Activated T-cell treated with anti-CD3 and anti-CD28 coated beads, Interleukin-2, amount 50 U/mL, for 4 hours (primary cell): Measurements from ENCODE around the gene LAMA4. TPM values are rescaled to one million over a fixed set of nuclear protein-coding genes. Genes with fewer than 3 reads are reported as not detected.
A peak's percentile ranks its signal among the peaks of the same experiment; 100 is the strongest.
"Not testable (repeated sequence)": the region's sequence is repeated elsewhere in the genome, so short reads cannot be mapped to it uniquely, and the experiment has no call there.

ENCODE experiments used
- ATAC-seq, 2 donors: fragments of 200-7000 bp; cut with Tn5 transposase; one replicate each; pipeline ENCODE4 v1.10.0; 2021
- DNase-seq: peaks from one replicate; pipeline ENCODE4 v3.0.0-alpha.2; 2020
- H3K27me3 Mint-ChIP-seq: one replicate; pipeline ENCODE4 v1.8.0; 2021; ENCODE audit warnings: low read depth, mixed read lengths
- H3K36me3 Mint-ChIP-seq: one replicate; pipeline ENCODE4 v1.8.0; 2022; ENCODE audit warnings: mixed read lengths; ENCODE audit not compliant: insufficient read depth
- H3K4me1 Mint-ChIP-seq: one replicate; pipeline ENCODE4 v1.8.0; 2021; ENCODE audit warnings: low read depth, mixed read lengths
- H3K4me3 Mint-ChIP-seq: one replicate; pipeline ENCODE4 v1.8.0; 2021; ENCODE audit warnings: mild to moderate bottlenecking, moderate library complexity, mixed read lengths
- H3K9me3 Mint-ChIP-seq: one replicate; pipeline ENCODE4 v1.8.0; 2021; ENCODE audit warnings: mixed read lengths
- total RNA-seq, 3 donors: library from RNA; stranded (reverse); gene quantifications; one replicate each; pipeline ENCODE4 v1.2.1, GENCODE V29; 2021

The LAMA4 gene
- total RNA-seq, 3 donors from 2014 or later = 0.30 to 0.34 TPM; not detected in 1

DNA sequence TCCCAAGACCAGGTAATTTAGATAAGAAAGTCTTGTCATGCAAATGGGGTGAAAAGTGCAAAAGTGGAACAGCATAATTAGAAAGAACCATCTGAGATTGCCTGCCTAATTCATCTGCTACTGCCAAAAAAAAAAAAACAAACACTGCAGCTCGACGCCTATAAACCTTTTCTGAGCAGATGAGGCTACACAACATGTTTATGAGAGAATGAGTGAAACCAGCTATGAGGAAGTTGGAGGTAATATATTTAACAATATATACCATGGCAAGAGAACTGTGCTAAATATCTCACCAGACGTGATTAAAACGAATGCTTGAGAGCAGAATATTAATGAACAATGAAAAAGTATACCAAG is 50.0 kb downstream of the LAMA4 start:
- Mint-ChIP-seq H3K4me1 (no peaks in the 10 kb centered on the region), H3K27me3 (peaks cover 32% of the 10 kb centered on the region), H3K4me3 (no peak overlapping the region), H3K36me3 (no peaks in the 10 kb centered on the region), H3K9me3 (peaks cover 3% of the 10 kb centered on the region)
- DNase-seq = no peak
- no peak for ATAC-seq

DNA sequence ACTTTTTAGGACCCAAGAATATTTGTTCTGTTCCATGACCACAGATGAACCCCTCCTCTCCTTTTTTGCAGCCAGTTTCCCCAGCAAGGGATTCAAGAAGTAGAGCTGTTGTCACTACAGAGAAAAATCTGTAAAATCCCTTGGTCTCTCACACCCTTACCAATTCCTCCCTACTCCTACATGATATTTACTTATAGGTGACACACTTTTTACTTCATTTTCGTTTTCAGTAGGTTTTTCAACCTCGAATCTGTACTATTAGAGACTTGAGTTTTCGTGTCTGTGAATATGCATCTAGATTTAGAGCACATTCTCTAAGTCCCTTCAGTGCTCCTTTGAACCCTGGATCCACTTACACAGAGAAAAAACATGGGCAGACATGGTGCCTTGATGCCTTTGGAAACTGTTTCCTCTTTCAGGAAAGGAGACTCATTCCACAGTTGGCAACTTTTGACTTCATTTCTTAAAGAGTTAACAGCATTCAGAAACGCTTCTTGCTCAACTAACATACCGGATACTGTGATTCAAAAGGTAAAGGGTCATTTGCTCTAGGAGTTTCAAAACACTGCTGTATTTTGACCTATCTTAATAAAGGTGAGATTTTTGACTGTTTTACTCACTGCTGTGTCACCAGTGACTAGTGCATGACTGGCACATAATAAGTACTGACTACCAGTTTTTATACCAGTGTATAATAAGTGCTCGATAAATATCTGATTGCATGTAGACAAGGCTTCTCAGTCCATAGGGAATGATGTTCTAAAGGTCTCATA is 50.6 kb downstream of the LAMA4 start:
- Mint-ChIP-seq H3K36me3 (no peaks in the 10 kb centered on the region), H3K9me3 (peaks cover 3% of the 10 kb centered on the region), H3K4me3 (no peak overlapping the region), H3K27me3 (peaks cover 34% of the 10 kb centered on the region), H3K4me1 (no peaks in the 10 kb centered on the region)
- DNase-seq (no peak), ATAC-seq (peak in 1 of 2 donors; percentile 93)

DNA sequence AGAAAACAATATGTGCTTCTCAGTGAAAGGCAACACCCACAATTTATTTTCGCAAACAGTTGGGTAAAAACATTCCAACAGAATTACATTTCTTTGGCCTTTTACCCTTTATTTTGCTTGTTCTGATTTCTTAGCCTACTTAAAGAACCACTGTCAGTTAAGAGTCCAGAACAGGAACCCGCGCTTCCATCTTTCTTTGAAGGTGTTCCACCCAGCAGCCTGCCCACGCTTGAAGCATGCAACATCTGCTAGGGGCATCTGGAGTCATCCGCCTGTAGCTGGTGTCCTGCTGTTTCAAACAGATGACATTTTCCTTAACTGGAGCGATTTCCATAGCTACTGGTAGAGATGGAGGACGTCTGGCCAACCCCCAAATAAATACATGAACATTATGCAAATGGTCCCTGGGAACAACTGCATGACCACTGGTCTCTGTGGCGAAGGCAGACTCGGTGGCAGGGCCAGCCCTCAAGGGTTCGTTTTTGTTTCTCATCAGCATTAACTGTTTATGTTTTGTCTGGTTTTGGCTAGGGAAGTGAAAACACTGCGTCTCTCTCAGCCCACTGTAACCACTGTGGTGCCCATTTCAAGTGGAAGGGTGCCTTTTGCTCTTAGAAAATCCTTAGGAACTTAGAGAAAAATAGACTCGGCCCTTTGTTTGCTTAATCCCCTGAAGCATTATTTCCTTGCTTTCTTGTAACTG is 51.6 kb downstream of the LAMA4 start:
- H3K4me1 Mint-ChIP-seq = no peaks in the 10 kb centered on the region
- H3K36me3 Mint-ChIP-seq = no peaks in the 10 kb centered on the region

DNA sequence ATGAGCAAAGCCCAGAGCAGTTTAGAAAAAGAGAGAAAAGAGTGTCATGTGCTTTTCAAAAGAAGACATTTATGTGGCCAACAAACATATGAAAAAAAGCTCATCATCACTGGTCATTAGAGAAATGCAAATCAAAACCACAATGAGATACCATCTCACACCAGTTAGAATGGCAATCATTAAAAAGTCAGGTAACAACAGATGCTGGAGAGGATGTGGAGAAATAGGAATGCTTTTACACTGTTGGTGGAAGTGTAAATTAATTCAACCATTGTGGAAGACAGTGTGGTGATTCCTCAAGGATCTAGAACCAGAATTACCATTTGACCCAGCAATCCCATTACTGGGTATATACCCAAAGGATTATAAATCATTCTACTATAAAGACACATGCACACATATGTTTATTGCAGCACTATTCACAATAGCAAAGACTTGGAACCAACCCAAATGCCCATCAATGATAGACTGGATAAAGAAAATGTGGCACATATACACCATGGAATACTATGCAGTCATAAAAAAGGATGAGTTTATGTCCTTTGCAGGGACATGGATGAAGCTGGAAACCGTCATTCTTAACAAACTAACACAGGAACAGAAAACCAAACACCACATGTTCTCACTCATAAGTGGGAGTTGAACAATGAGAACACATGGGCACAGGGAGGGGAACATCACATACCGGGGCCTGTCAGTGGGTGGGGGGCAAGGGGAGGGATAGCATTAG is 54.0 kb downstream of the LAMA4 start:
- H3K4me1 Mint-ChIP-seq, ATAC-seq, H3K4me3 Mint-ChIP-seq, H3K9me3 Mint-ChIP-seq, H3K36me3 Mint-ChIP-seq, DNase-seq: not testable (repeated sequence)
- H3K27me3 Mint-ChIP-seq = peaks cover 31% of the 10 kb centered on the region

More for the DNA sequence above, 51.6 kb downstream of the LAMA4 start:
- Mint-ChIP-seq H3K9me3 (peaks cover 3% of the 10 kb centered on the region), H3K27me3 (peaks cover 34% of the 10 kb centered on the region), H3K4me3 (no peak overlapping the region)
- ATAC-seq = no peak
- no peak for DNase-seq

DNA sequence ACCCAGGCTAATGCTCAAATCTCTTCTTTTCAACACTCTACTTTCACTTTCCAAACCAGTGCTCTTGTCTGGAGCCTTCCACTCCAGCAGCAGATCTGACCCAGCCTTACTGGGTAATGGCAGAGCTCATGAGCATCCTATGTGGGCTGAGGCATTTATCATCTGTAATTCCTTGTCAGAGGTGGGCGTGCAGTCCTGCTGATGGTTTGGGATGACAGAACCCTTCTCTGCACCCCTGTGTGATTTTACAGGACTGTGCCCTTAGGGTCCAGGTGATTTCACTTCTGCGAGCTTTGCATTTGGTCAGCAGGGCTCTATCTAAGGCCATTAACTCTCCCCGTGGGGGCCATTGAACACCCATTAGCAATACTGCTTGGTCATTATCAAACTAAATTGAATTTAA is 55.4 kb downstream of the LAMA4 start:
- H3K36me3 Mint-ChIP-seq = no peaks in the 10 kb centered on the region
- no peak for DNase-seq
- H3K9me3 Mint-ChIP-seq = peaks cover 3% of the 10 kb centered on the region
- H3K4me1 Mint-ChIP-seq = no peaks in the 10 kb centered on the region
- H3K27me3 Mint-ChIP-seq = peaks cover 27% of the 10 kb centered on the region
- no peak overlapping the region for H3K4me3 Mint-ChIP-seq
- ATAC-seq = no peak

DNA sequence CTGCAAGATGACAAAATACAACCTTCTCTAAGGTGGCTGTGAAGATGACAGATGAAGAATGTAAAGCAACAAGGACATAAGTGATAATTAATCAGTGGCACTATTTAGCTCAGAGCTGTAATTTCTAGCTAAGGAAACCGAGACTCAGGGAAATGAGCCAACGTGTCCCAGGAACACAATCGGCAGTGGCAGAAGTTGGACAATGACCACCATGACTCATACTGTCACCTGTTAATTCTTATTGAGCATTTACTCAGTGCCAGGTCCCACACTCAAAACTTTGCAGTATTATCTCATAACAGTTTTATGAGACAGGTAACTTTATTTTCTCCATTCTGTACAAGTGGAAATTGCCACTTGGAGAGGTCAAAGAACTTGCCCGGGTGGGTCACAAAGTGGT is 55.8 kb downstream of the LAMA4 start:
- H3K4me1 Mint-ChIP-seq = no peaks in the 10 kb centered on the region
- no peak overlapping the region for H3K4me3 Mint-ChIP-seq
- ATAC-seq = no peak

DNA sequence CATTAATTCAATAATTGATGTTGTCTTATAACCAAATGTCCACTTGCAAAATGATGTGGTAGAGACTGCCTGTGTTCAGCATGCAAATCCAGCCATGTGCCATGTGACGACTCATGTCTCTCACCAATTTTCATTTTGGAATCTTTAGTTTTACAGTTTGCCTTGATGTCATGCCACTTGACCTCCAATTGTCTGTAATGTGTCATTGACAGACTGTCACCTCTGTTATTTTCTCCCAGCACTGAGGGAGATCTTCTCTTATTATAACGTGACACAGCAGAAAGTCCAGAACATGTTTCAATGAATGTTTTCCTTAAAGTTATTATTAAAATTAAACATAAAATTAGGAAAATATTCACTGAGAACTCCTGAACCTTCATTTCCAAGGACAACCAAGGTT is 56.7 kb downstream of the LAMA4 start:
- Mint-ChIP-seq H3K4me3 (no peak overlapping the region), H3K36me3 (no peaks in the 10 kb centered on the region), H3K4me1 (no peaks in the 10 kb centered on the region)

More for the DNA sequence above, 55.8 kb downstream of the LAMA4 start:
- no peaks in the 10 kb centered on the region for H3K36me3 Mint-ChIP-seq
- H3K9me3 Mint-ChIP-seq = peaks cover 3% of the 10 kb centered on the region
- DNase-seq = no peak
- H3K27me3 Mint-ChIP-seq = peaks cover 25% of the 10 kb centered on the region

DNA sequence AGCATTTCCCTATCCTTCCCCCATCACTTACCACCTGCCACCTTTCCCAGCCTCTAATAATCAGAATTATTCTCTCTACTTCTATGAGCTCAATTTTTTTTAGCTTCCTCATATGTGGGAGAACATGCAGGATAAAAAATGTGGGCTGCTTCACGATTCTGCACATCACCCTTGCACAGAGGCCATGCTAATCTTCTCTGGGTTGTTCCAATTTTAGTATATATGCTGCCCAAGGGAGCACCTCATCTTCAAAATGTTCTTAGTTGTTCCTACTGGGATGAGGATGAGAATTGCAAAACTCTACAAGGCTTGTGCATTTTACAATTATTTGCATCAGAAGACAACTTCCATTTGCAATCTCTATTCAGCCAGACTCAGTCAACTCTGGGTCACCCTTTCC is 58.1 kb downstream of the LAMA4 start:
- Mint-ChIP-seq H3K9me3 (peaks cover 3% of the 10 kb centered on the region), H3K4me1 (no peaks in the 10 kb centered on the region), H3K36me3 (no peaks in the 10 kb centered on the region), H3K4me3 (no peak overlapping the region), H3K27me3 (peaks cover 11% of the 10 kb centered on the region)
- no peak for DNase-seq
- no peak for ATAC-seq

More for the DNA sequence above, 56.7 kb downstream of the LAMA4 start:
- peaks cover 3% of the 10 kb centered on the region for H3K9me3 Mint-ChIP-seq
- peaks cover 16% of the 10 kb centered on the region for H3K27me3 Mint-ChIP-seq
- DNase-seq (no peak), ATAC-seq (no peak)

DNA sequence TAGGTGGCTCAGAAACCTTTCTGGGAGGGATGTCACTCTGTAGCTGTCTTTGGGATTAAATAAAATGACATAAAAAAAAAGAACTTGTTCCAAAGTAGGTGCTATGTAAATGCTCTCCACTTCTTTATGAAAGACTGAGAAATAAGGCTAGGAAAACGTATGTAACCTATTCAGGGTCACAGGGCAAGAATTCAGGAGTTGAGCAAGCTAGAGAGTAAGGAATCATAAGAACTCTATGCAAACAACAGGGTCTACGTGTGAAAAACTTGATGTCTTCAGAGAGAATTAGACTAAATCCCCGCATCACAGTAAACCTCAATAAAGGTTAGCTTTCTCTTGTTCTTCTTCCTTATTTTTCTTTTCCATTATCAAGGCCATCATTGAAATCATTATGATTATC is 59.2 kb downstream of the LAMA4 start:
- DNase-seq (no peak), ATAC-seq (no peak)
- H3K4me1 Mint-ChIP-seq = no peaks in the 10 kb centered on the region
- peaks cover 3% of the 10 kb centered on the region for H3K9me3 Mint-ChIP-seq
- no peaks in the 10 kb centered on the region for H3K36me3 Mint-ChIP-seq
- H3K4me3 Mint-ChIP-seq = no peak overlapping the region
- peaks cover 11% of the 10 kb centered on the region for H3K27me3 Mint-ChIP-seq

DNA sequence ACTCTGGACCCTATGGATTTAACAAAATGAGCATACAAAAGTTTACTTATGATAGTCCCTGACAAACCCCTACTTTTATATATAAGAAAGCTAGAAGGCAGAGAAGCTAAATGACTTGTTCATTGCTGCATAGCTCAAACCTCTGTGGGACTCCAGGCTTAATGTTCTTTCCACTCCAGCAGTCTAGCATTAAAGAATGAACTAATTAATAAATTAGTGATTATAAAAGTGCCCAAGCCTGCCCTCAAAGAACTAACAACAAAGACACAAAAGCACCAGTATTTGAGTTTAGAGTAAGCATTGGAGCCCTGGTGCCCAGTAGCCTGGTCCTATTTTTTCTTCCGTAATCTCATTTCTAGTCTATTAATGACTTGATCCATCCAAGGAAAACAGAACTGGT is 59.9 kb downstream of the LAMA4 start:
- ATAC-seq = no peak
- H3K27me3 Mint-ChIP-seq = peaks cover 7% of the 10 kb centered on the region

DNA sequence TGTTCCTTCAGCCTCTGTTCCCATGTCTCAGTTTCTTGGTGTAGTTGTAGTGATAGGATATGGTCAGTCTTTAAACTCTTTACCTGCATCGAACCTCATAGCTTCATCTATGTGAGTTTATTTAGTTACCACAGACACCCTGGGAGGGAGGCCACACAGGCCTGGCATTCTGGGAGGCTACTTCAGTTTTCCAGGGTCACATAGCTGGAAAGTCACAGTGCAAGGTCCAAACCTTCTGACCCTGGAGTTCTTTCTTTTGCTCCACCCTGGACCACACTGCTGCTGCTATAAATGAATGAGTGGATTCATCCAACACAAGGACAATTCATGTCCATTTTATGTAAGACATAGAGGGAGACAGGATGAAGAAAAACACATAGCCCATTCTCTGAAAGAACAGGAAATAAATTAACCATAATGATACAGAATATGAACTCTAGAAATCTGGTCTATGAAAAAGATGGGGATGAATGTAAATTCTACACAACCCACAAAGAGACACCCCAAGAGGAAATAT is 60.8 kb downstream of the LAMA4 start:
- DNase-seq (no peak), ATAC-seq (no peak)
- no peaks in the 10 kb centered on the region for H3K9me3 Mint-ChIP-seq
- H3K4me3 Mint-ChIP-seq = no peak overlapping the region
- H3K4me1 Mint-ChIP-seq = no peaks in the 10 kb centered on the region
- peaks cover 9% of the 10 kb centered on the region for H3K27me3 Mint-ChIP-seq
- no peaks in the 10 kb centered on the region for H3K36me3 Mint-ChIP-seq

More for the DNA sequence above, 59.9 kb downstream of the LAMA4 start:
- Mint-ChIP-seq H3K4me1 (no peaks in the 10 kb centered on the region), H3K9me3 (no peaks in the 10 kb centered on the region), H3K36me3 (no peaks in the 10 kb centered on the region), H3K4me3 (no peak overlapping the region)
- no peak for DNase-seq

DNA sequence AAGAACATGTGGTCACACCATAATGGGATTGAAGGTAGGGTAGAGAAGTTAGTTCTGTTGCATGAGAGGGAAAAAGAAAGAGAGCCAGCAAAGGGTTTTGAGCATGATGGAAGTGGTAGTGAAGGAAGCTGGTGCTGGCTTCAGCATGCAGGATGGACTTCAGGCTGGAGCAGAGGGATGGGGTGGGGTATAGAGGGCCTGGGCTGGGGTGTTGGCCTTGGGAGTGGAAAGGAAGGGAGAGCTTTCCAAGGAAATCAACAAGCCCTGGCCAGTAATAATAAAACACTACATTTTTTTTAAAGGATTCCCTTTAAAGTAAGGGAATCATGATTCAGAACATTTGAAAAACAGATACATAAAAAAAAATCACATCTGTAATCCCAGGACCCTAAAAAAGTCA is 61.2 kb downstream of the LAMA4 start:
- no peak overlapping the region for H3K4me3 Mint-ChIP-seq
- H3K9me3 Mint-ChIP-seq = no peaks in the 10 kb centered on the region
- no peaks in the 10 kb centered on the region for H3K4me1 Mint-ChIP-seq
- H3K36me3 Mint-ChIP-seq = no peaks in the 10 kb centered on the region
- H3K27me3 Mint-ChIP-seq = peaks cover 9% of the 10 kb centered on the region
- no peak for ATAC-seq
- no peak for DNase-seq

DNA sequence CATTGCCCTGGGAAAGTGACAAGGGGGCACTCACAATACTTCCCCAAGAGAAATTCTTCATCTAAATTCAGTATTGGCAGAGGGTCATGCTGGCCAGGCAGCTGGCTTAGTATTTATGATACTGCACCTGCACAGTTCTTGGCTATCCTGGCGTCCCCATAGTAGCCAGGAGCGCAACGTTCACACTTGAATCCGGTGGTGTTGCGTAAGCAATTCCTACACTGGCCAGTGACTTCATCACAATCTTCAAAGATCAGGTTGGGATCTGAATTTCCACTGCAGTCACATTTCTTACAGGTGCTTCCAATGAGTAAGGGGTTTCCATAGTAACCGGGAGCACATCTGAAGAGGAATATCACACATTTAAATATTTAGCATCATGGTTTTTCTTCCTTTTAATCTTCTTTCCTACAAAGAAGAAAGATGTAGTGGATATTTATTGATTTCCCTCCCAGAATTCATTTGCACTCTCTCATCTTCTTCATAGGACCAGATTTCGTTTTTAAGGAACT is 62.8 kb downstream of the LAMA4 start:
- Mint-ChIP-seq H3K27me3 (peaks cover 11% of the 10 kb centered on the region), H3K4me3 (no peak overlapping the region), H3K4me1 (peaks cover 2% of the 10 kb centered on the region), H3K9me3 (no peaks in the 10 kb centered on the region), H3K36me3 (no peaks in the 10 kb centered on the region)
- ATAC-seq (no peak), DNase-seq (no peak)

DNA sequence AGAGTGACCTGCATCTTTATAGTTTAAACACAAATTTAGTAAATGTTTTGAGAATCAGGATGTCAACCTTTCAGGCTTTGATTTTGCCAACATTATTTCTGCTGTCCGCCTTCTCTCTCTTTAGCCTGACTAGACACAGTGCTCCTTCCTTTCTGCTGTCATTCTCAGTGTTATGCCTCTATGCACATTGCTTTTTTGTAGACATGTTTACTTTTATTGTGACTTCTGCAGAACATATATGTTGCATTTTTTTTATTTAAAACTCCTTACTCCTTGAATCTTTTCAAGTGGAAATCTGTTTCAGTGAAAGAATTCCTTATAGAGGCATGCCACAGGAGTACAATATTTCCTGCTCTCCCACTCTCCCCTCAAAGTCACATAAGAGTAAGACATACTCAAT is 64.2 kb downstream of the LAMA4 start:
- no peak overlapping the region for H3K4me3 Mint-ChIP-seq
- DNase-seq (no peak), ATAC-seq (no peak)
- H3K9me3 Mint-ChIP-seq = no peaks in the 10 kb centered on the region
- no peaks in the 10 kb centered on the region for H3K36me3 Mint-ChIP-seq
- peaks cover 10% of the 10 kb centered on the region for H3K27me3 Mint-ChIP-seq
- peaks cover 2% of the 10 kb centered on the region for H3K4me1 Mint-ChIP-seq
